ENCODE results near the gene FPGS. TPM values are rescaled to one million over a fixed set of nuclear protein-coding genes. Genes with fewer than 3 reads are reported as not detected.

The FPGS gene
- total and polyA plus RNA-seq, 2 of the 4 experiments (the other 2 are of a cell fraction): 43.9 to 75.7 TPM

DNA sequence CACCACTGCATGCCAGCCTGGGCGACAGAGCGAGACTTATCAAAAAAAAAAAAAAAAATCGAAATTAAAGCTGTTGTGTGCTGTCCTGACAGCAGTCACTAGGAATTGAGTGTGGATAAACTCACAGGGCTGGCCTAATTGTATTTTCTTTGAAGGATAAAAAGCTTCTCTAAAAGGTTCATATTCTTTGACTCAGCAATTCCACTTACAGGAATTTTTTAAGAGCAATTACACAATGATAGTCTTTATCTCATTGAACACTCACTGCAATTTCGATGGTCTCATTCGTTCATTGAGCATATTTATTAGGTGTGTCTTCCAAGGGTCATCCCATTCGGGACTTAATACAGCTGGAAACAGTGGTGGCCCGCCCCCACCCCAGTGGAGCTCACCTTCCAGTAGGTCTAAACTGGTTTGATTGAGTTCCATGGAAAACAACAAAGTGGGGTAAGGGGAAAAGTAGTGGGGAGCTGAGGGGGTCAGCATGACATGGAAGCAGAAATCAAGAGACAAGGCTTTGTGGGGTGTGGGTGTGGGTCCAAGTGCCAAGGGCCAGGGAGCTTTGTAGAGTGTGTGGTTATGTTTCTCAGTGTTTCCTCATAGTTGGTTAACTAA is 10.2 kb upstream of the FPGS start:
- H4K8ac ChIP-seq (ENCODE audit: low read depth in 2 of 2, low read length in 2 of 2): no peak overlapping the region
- H3K27me3 ChIP-seq (ENCODE audit: control insufficient read depth, insufficient read depth, low read length): no peaks in the 10 kb centered on the region
- no peak overlapping the region for H3K27ac ChIP-seq (ENCODE audit: insufficient read depth, low read length)
- H4K91ac ChIP-seq (ENCODE audit: insufficient read depth, low read depth, low read length): no peak overlapping the region
- ChIA-PET POLR2A (ENCODE audit: unreplicated experiment) (interaction anchor here (1.3 to 1.9 kb wide), 2 partner anchors 10 to 22 kb away, joined by 3 to 15 read pairs; partner anchors contain the start of gene FPGS), CTCF (interaction anchor here (0.5 to 0.7 kb wide), 2 partner anchors 107 to 140 kb away, joined by 3 to 6 read pairs; no protein-coding TSS in a partner anchor)
- ATAC-seq (ENCODE audit: low read depth) (no peak), DNase-seq (no peak)
- no peak overlapping the region for H2BK5ac ChIP-seq (ENCODE audit: low read depth, low read length, poor library complexity, severe bottlenecking)
- in situ Hi-C loops (cut with MboI; ENCODE audit: low sequenced_read_pairs) (no loop called here), intact Hi-C loops (cut with micrococcal nuclease) (no loop called here), dilution Hi-C loops (cut with HindIII; ENCODE audit: low sequenced_read_pairs, unreplicated experiment) (no loop called here)
- no peak overlapping the region for H3K4me2 ChIP-seq (ENCODE audit: low read depth, low read length)
- no peak overlapping the region for H3K18ac ChIP-seq (ENCODE audit: low read depth, low read length)
- no peak overlapping the region for H2BK20ac ChIP-seq (ENCODE audit: low read depth, low read length)
- H3K9me1 ChIP-seq (ENCODE audit: insufficient read depth, low read length): peaks cover 16% of the 10 kb centered on the region
- no peak overlapping the region for H3K23ac ChIP-seq (ENCODE audit: low read depth, low read length)
- H2BK15ac ChIP-seq (ENCODE audit: low read depth, low read length): no peak overlapping the region
- H2BK120ac ChIP-seq (ENCODE audit: low read depth, low read length): no peak overlapping the region
- no TSS peak for BruUV-seq (replicated peaks)
- no peak overlapping the region for H4K5ac ChIP-seq (ENCODE audit: low read depth, low read length)
- no peak overlapping the region for H3K56ac ChIP-seq (ENCODE audit: extremely low read depth, insufficient read depth, low read length)
- no peak overlapping the region for H3K14ac ChIP-seq (replicated peaks; ENCODE audit: low read depth, low read length)
- H2AFZ ChIP-seq (replicated peaks; ENCODE audit: low read length, poor library complexity): no peak overlapping the region
- WGBS, 2 experiments (ENCODE audit: extremely low coverage in 2 of 2, insufficient read length in 1 of 2): no CpG with 5 or more reads among the region's 7 CpGs
- H3K9me3 ChIP-seq (ENCODE audit: control insufficient read depth, insufficient read depth, low read length): no peaks in the 10 kb centered on the region
- H2AK5ac ChIP-seq (ENCODE audit: low read depth, low read length): no peak overlapping the region
- no peak overlapping the region for H3K4ac ChIP-seq (ENCODE audit: low read depth, low read length)
- peaks cover 25 to 72% of the 10 kb centered on the region in 2 experiments for H3K79me1 ChIP-seq (ENCODE audit: low read depth in 1 of 2, low read length in 2 of 2)
- peak; percentile 35; the same call in 1 of the 2 replicates for TF ChIP-seq MAFK (IDR thresholded peaks at IDR 0.05; ENCODE audit: low read depth, low read length)
- TF ChIP-seq, protein P1, sequence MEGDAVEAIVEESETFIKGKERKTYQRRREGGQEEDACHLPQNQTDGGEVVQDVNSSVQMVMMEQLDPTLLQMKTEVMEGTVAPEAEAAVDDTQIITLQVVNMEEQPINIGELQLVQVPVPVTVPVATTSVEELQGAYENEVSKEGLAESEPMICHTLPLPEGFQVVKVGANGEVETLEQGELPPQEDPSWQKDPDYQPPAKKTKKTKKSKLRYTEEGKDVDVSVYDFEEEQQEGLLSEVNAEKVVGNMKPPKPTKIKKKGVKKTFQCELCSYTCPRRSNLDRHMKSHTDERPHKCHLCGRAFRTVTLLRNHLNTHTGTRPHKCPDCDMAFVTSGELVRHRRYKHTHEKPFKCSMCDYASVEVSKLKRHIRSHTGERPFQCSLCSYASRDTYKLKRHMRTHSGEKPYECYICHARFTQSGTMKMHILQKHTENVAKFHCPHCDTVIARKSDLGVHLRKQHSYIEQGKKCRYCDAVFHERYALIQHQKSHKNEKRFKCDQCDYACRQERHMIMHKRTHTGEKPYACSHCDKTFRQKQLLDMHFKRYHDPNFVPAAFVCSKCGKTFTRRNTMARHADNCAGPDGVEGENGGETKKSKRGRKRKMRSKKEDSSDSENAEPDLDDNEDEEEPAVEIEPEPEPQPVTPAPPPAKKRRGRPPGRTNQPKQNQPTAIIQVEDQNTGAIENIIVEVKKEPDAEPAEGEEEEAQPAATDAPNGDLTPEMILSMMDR (conservative IDR thresholded peaks at IDR 0.05; ENCODE audit: low read depth, low read length): no peak
- H3K9ac ChIP-seq (ENCODE audit: low read depth, low read length): no peak overlapping the region
- H3K4me1 ChIP-seq (ENCODE audit: control insufficient read depth, insufficient read depth, low read length): peaks cover 16% of the 10 kb centered on the region
- H4K20me1 ChIP-seq (ENCODE audit: insufficient read depth, low read length): peaks cover 63% of the 10 kb centered on the region
- H3K36me3 ChIP-seq (ENCODE audit: control insufficient read depth, insufficient read depth, low read length): peaks cover 48% of the 10 kb centered on the region
- peak overlapping the region; percentile 71 for H2AK9ac ChIP-seq (replicated peaks; ENCODE audit: low read depth, low read length, poor library complexity)
- H3K4me3 ChIP-seq (ENCODE audit: insufficient read depth, low read depth, low read length): no peak overlapping the region
